GM19035 (cell line): ENCODE results near the gene EXOSC6.
"Not testable (repeated sequence)": the region's sequence is repeated elsewhere in the genome, so short reads cannot be mapped to it uniquely, and the experiment has no call there.

ENCODE experiments used
- ATAC-seq: cut with Tn5 transposase; IDR thresholded peaks from one replicate; pipeline ENCODE4 v1.9.1; 2021; ENCODE audit not compliant: unreplicated experiment

EXOSC6 gene

DNA sequence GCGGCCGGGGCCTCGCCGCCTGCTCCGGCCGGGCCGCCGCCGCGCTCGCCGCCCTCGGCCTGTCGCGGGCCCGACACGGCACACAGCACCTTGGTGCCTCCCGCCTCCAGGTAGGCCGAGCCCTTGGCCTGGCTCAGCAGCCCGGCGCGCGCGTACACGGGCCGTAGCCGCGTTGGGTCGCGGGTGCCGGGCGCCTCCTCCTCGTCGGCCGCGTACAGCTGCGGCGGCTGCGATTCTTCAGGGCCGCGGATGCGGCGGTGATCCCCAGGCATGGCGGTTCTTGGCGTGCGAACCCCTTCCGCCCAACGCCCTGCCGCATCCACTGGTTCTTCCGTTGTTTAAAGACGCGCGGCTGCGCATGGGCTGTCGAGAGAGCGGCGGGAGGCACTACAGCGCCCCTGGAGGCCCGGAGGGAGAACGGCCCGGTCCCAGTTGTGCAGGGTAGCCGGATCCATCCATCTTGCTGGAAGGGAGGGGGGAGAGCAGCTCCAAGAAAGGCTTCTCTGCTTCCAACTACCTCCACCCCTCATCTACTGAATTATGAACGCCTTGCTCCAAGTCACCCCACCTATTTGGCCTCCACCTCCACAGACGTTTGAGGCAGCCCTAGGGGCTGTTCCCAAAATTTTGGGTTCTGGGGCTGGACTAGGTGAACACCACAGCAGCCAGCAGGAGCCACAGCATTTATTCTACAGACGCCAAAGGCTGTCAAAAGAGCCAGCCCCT lies at the start of gene EXOSC6:
TSS of gene EXOSC6 (minus strand) at position 312 of the 726 bp plus-strand sequence. CDS start at position 272, 40 bp downstream.
- ATAC-seq, result peak; percentile 76

DNA sequence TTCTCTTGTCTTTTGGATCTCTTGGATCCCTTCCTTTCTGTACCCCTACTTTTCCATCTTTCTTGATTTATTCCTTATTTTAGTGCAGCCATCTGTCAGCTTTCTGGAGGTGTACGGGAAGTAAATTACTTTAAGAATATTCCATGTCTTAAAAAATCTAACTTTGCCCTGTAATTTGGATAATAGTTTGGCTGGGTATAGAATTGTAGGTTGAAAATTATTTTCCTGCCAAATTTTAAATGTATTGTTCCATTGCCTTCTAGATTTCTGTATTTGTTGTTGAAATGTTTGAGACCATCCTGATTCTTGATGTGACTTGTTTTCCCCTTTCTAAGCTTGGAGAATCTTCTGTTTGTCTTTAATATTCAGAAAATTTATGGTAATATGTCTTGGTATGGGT lies 49.4 kb upstream of the EXOSC6 start:
- ATAC-seq, result no peak

GRCh38 chr16:70298988-70299938 lies 47.5 kb upstream of the EXOSC6 start, which contains the start of gene DDX19B:
Gene DDX19B (plus strand): TSS chr16:70299186. CDS start chr16:70299298, 112 bp downstream.
- ATAC-seq, result no peak

GRCh38 chr16:70295634-70296033 lies 43.9 kb upstream of the EXOSC6 start:
- ATAC-seq, result no peak

- ATAC-seq, result no peak
Measured at GRCh38 chr16:70294385-70295025, 42.8 kb upstream of the EXOSC6 start.

DNA sequence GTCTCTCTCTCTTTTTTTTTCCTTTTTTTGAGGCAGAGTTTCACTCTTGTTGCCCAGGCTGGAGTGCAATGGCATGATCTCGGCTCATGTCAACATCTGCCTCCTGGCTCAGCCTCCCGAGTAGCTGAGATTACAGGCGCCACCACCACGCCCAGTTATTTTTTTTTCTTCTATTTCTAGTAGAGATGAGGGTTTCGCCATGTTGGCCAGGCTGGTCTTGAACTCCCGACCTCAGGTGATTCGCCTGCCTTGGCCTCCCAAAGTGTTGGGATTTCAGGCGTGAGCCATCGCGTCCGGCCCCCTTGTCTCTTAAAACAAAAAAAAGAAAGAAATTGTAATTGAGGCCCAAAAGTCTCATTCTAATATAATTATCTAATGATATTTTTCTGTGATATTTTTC lies 40.4 kb upstream of the EXOSC6 start:
- ATAC-seq, result not testable (repeated sequence)

DNA sequence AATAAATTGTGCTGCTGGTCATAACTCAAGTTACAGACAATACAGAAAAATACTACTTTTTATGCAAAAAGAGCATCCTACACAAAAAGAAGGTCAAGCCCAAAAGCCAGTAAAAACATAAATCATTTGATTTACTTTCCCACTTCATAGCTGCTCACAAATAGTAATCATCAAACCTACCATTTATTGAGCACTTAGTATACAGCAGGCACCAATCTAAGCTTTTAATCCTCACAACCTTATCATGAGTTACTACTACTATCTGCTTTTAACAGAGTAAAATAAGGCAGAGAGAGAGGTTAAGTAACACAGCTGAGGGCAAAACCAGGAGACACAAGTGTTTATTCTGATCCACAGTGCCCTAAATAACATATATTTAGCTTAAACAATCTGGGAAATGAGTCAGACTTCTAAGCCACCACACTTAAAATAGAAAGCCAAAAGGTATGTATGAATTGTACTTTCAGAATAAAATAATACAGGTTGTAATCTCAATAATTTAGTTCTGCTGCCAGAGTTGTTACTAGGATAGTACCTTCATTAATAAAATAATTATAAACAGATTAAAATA lies 39.3 kb upstream of the EXOSC6 start:
- ATAC-seq, result no peak

DNA sequence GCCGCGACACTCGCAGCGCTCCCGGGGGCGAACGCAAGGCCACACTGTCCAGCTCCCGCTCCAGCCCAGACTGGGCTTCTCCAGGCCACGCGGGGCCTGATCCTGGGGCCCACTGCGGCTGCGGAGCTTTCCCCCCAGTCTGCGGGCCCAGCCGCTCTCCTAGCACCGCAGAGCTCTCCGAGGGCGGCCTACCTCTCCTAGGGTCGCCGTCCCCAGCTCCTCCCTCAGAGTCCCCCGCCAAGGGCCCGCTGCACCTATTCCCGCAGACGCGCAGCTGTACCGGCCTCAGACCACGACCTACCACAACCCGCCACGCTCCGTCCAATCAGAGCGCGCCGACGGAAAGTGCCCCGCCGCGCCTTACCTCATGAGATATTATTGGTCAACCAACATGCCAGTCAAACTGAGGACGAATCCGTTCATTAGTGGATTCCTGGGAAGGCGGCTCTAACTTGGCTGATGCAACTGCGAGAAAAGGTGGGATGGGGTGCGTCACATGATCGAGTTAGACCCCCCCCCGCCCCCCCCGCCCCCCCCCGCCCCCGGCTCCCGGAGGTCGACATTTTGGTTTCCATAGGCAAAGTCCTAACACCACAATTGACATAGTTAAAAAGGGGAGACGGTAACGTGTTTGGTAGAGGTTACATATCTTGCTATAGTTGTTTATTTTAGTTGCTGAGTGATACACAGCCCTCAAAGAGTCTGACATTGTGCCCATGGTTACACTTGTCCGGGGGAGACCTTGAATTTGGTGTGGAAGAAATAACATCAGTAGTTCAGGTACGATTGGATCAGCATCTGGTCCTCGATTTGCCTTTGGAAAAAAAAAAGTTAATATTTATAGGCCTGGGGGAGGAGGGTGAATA lies 37.7 kb upstream of the EXOSC6 start, which contains the start of gene AARS1:
TSS of gene AARS1 (minus strand) at position 278 of the 866 bp plus-strand sequence. CDS start 6,743 bp downstream, outside the sequence.
- ATAC-seq, result peak; percentile 98

GRCh38 chr16:70287304-70287971 lies 35.7 kb upstream of the EXOSC6 start:
- ATAC-seq, result not testable (repeated sequence)

DNA sequence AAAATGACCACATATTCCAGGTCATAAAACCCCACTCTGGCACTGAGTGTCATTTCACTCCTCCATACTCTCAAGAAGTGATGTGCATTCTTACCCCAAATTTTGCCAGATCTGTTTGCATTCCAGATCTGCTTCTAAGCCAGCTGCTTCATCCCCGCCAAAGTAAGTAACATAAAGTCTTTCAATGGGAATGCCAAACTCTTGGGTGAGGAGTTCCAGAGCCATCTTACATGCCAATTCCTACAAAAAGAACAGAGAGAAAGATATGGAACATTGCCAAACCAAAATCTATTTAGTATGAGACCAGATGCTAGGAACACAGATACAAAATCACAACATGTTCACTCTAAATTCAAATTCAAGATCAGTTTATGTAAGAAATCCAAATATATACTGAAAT lies 24.7 kb upstream of the EXOSC6 start:
- no peak for ATAC-seq

- ATAC-seq, result no peak
Measured at GRCh38 chr16:70271696-70272095, 20.0 kb upstream of the EXOSC6 start.

- no peak for ATAC-seq
Measured at GRCh38 chr16:70270176-70270575, 18.4 kb upstream of the EXOSC6 start.

DNA sequence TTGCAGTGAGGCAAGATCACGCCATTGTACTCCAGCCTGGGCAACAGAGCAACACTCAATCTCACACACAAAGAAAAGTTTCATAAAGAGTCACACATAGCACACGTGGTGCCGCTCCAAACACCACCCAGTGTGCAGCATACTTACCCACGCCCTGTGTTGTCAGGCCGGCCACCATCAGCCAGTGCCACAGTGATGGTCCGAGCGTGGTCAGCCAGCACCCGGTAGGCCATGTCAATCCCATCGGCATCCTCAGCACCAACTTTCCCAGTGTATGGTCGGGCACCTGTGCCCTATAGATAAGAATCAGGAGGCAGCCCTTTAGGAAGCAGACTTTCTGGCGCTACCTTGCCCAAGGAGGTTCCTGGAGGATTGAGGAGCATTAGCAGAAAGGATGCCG lies 17.7 kb upstream of the EXOSC6 start:
- no peak for ATAC-seq

GRCh38 chr16:70267922-70268321 lies 16.2 kb upstream of the EXOSC6 start:
- ATAC-seq, result not testable (repeated sequence)

DNA sequence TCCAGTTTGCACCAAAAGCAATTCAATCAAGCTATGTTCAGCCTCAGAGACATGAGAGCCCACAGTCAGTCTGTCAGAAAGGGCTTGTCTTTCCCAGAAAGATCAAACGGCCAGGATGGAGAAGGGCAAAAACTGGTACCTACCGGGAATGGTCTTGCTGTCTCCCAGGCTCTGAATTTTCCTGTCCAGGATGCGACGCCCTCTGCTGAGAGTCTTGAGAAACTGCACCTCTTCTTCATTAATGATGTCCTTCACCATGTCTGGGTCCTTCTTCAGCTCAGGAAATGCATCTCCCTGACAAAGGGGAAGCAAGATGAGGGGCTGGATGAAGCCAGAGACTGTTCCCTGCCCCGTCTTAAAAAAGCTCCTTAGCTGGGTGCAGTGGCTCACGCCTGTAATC lies 15.8 kb upstream of the EXOSC6 start:
- ATAC-seq, result no peak

DNA sequence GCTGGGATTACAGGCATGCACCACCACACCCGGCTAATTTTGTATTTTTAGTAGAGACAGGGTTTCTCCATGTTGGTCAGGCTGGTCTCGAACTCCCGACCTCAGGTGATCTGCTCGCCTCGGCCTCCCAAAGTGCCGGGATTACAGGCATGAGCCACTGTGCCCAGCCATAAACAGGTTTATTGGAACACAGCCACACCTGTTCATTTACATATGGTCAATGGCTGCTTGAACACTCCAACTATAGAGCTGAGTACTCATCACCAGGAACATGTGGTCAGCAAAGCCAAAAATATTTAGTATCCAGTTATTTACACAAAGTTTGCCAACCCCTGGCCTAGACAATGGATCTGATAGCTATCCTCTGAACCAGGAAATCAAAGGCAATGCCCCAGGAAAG lies 8.2 kb upstream of the EXOSC6 start:
- not testable (repeated sequence) for ATAC-seq

DNA sequence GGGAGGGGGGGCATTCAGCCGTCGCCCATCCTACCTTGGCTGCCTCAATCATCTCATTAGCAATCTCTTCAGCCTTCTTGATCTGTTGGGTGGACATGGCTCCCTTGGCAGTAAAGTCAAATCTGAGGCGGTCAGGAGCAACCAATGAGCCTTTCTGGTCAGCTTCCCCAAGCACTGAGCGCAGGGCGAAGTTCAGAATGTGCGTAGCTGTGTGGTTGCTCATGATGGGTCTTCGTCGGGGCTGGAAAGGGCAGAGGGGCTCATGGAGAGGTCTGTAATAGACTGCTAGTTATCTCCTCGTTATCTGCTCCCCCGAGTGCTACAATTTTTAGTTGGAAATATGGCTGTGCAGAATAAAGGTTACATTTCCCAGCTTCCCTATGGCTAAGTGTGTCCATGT lies 7.2 kb upstream of the EXOSC6 start:
- no peak for ATAC-seq

DNA sequence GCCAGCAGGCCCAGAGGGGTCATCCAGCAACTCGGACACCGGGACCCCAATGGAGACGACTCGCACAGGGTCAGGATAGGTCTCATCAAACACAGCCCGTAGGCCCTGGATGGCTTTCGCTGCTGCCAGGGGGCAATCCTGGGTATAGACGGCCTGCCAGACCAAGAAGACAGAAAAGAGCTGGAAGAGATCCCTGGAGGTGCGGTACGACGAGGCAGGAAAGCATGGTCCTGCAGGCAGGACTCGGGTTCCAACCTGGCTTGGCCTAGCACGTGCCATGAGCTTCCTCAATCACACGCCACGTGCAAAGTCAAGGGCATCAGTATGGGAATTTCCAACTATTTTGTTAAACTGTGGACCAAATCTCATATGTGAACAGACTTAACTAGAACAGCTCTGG lies 6.3 kb upstream of the EXOSC6 start:
- no peak for ATAC-seq

- no peak for ATAC-seq
Measured at GRCh38 chr16:70257391-70257790, 5.7 kb upstream of the EXOSC6 start.
